Muscle of leg (tissue), 11 donors: ENCODE measurements around the gene LBR. TPM values are rescaled to one million over a fixed set of nuclear protein-coding genes. Genes with fewer than 3 reads are reported as not detected.

Source experiments
- DNase-seq: peaks from one replicate; pipeline ENCODE4 v3.0.0; 2013
- H3K27ac ChIP-seq: one replicate; pipeline ENCODE4 v1.5.1; 2013; ENCODE audit warnings: mild to moderate bottlenecking, low read length, control low read depth
- H3K27me3 ChIP-seq: one replicate; pipeline ENCODE4 v1.6.1; 2013; ENCODE audit warnings: low read length; ENCODE audit not compliant: control insufficient read depth, insufficient read depth
- H3K36me3 ChIP-seq: one replicate; pipeline ENCODE4 v1.6.1; 2013; ENCODE audit warnings: low read length; ENCODE audit not compliant: control insufficient read depth, insufficient read depth
- H3K4me1 ChIP-seq: one replicate; pipeline ENCODE4 v1.6.1; 2013; ENCODE audit warnings: low read length; ENCODE audit not compliant: control insufficient read depth, insufficient read depth
- H3K4me3 ChIP-seq: one replicate; pipeline ENCODE4 v1.5.1; 2013; ENCODE audit warnings: low read length, control low read depth
- H3K9me3 ChIP-seq: replicated peaks from 2 replicates; pipeline ENCODE4 v1.6.1; 2013; ENCODE audit warnings: low read depth, low read length; ENCODE audit not compliant: control insufficient read depth
- WGBS: methylation state at CpG from one replicate; pipeline ENCODE4 v1.1.5; 2013; ENCODE audit warnings: missing lambda C conversion rate; ENCODE audit not compliant: insufficient coverage; 5-methylcytosine and 5-hydroxymethylcytosine counted together
- polyA plus RNA-seq, 8 donors: library from polyadenylated mRNA; unstranded; fragments of 120-200 nt; gene quantifications; one replicate each; pipeline versions ENCODE4 v1.2.1 to v1.2.3, GENCODE V29; 2013; ENCODE audit warnings: inconsistent platforms in 1 of 8, low replicate concordance in 1 of 8; ENCODE audit not compliant: insufficient read length in 8 of 8, insufficient read depth in 1 of 8
- total RNA-seq: library from RNA; stranded (reverse); fragments of 120-200 nt; gene quantifications from one replicate; pipeline ENCODE4 v1.2.4, GENCODE V29; 2013

LBR gene
- total and polyA plus RNA-seq, 9 donors, result 25.4 to 52.1 (median 40.4) TPM

- DNase-seq, result no peak
- no peaks in the 10 kb centered on the region for H3K36me3 ChIP-seq
- H3K4me1 ChIP-seq, result no peaks in the 10 kb centered on the region
- H3K27me3 ChIP-seq, result no peaks in the 10 kb centered on the region
- H3K9me3 ChIP-seq, result no peaks in the 10 kb centered on the region
- no CpG with 5 or more reads among the region's 4 CpGs for WGBS
- no peak overlapping the region for H3K27ac ChIP-seq
- H3K4me3 ChIP-seq, result no peak overlapping the region
Observed at GRCh38 chr1:225374996-225375395, 52.8 kb downstream of the LBR start.

- WGBS, result 84% methylated on average over 18 of the region's 21 CpGs
- Histone ChIP-seq H3K27me3 (no peaks in the 10 kb centered on the region), H3K27ac (no peak overlapping the region), H3K4me3 (no peak overlapping the region), H3K9me3 (no peaks in the 10 kb centered on the region), H3K36me3 (no peaks in the 10 kb centered on the region), H3K4me1 (no peaks in the 10 kb centered on the region)
- DNase-seq, result no peak
Observed at GRCh38 chr1:225373155-225373554, 54.7 kb downstream of the LBR start.

GRCh38 chr1:225371366-225372010 is 56.4 kb downstream of the LBR start:
- Histone ChIP-seq H3K27ac (no peak overlapping the region), H3K4me1 (no peaks in the 10 kb centered on the region), H3K9me3 (no peaks in the 10 kb centered on the region), H3K4me3 (no peak overlapping the region), H3K36me3 (no peaks in the 10 kb centered on the region), H3K27me3 (no peaks in the 10 kb centered on the region)
- whole genome bisulfite sequencing, result no CpG with 5 or more reads among the region's 3 CpGs
- DNase-seq, result no peak

GRCh38 chr1:225368036-225368552 is 59.7 kb downstream of the LBR start:
- no peak overlapping the region for H3K4me3 ChIP-seq
- WGBS, result no CpG with 5 or more reads among the region's 3 CpGs
- no peaks in the 10 kb centered on the region for H3K9me3 ChIP-seq
- H3K4me1 ChIP-seq, result no peaks in the 10 kb centered on the region
- H3K27me3 ChIP-seq, result no peaks in the 10 kb centered on the region
- DNase-seq, result no peak
- no peak overlapping the region for H3K27ac ChIP-seq
- H3K36me3 ChIP-seq, result no peaks in the 10 kb centered on the region

GRCh38 chr1:225366552-225366951 is 61.3 kb downstream of the LBR start:
- WGBS, result 0% methylated on average over 1 of the region's 1 CpG
- Histone ChIP-seq H3K27me3 (no peaks in the 10 kb centered on the region), H3K27ac (no peak overlapping the region), H3K4me3 (no peak overlapping the region), H3K36me3 (no peaks in the 10 kb centered on the region), H3K4me1 (no peaks in the 10 kb centered on the region), H3K9me3 (no peaks in the 10 kb centered on the region)
- no peak for DNase-seq

- DNase-seq, result no peak
- Histone ChIP-seq H3K27ac (no peak overlapping the region), H3K4me3 (no peak overlapping the region), H3K4me1 (no peaks in the 10 kb centered on the region), H3K36me3 (no peaks in the 10 kb centered on the region), H3K9me3 (no peaks in the 10 kb centered on the region), H3K27me3 (no peaks in the 10 kb centered on the region)
Observed at GRCh38 chr1:225366018-225366417, 61.8 kb downstream of the LBR start.

GRCh38 chr1:225364439-225364838 is 63.4 kb downstream of the LBR start:
- Histone ChIP-seq H3K36me3 (no peaks in the 10 kb centered on the region), H3K4me1 (no peaks in the 10 kb centered on the region), H3K4me3 (no peak overlapping the region), H3K9me3 (no peaks in the 10 kb centered on the region), H3K27ac (no peak overlapping the region), H3K27me3 (no peaks in the 10 kb centered on the region)
- no peak for DNase-seq
- WGBS, result no CpG with 5 or more reads among the region's 6 CpGs

GRCh38 chr1:225362805-225363204 is 65.0 kb downstream of the LBR start:
- Histone ChIP-seq H3K27me3 (no peaks in the 10 kb centered on the region), H3K9me3 (no peaks in the 10 kb centered on the region), H3K27ac (no peak overlapping the region), H3K4me3 (no peak overlapping the region), H3K4me1 (no peaks in the 10 kb centered on the region), H3K36me3 (no peaks in the 10 kb centered on the region)
- DNase-seq, result no peak

GRCh38 chr1:225361176-225361575 is 66.7 kb downstream of the LBR start:
- H3K36me3 ChIP-seq, result no peaks in the 10 kb centered on the region
- DNase-seq, result no peak
- H3K9me3 ChIP-seq, result no peaks in the 10 kb centered on the region
- H3K4me3 ChIP-seq, result no peak overlapping the region
- H3K27me3 ChIP-seq, result no peaks in the 10 kb centered on the region
- no peak overlapping the region for H3K27ac ChIP-seq
- no CpG with 5 or more reads among the region's 1 CpG for WGBS
- no peaks in the 10 kb centered on the region for H3K4me1 ChIP-seq

- Histone ChIP-seq H3K9me3 (no peaks in the 10 kb centered on the region), H3K36me3 (no peaks in the 10 kb centered on the region), H3K27ac (no peak overlapping the region), H3K4me1 (no peaks in the 10 kb centered on the region), H3K4me3 (no peak overlapping the region), H3K27me3 (no peaks in the 10 kb centered on the region)
- 100% methylated on average over 1 of the region's 4 CpGs for WGBS
- no peak for DNase-seq
Observed at GRCh38 chr1:225360119-225360518, 67.7 kb downstream of the LBR start.

GRCh38 chr1:225355863-225356262 is 72.0 kb downstream of the LBR start:
- WGBS, result no CpG with 5 or more reads among the region's 1 CpG
- Histone ChIP-seq H3K27ac (no peak overlapping the region), H3K27me3 (no peaks in the 10 kb centered on the region), H3K36me3 (no peaks in the 10 kb centered on the region), H3K4me3 (no peak overlapping the region), H3K4me1 (no peaks in the 10 kb centered on the region), H3K9me3 (no peaks in the 10 kb centered on the region)
- DNase-seq, result no peak
